Ishikawa (cell line): ENCODE data around the gene CIT.

ENCODE experiments used
- CEBPB ChIP-seq: IDR thresholded peaks from 2 replicates; pipeline ENCODE4 v1.6.1; 2012
- CREB1 ChIP-seq: IDR thresholded peaks from 2 replicates; pipeline ENCODE4 v1.6.1; 2012; ENCODE audit warnings: low read depth
- EGR1 ChIP-seq: IDR thresholded peaks from 2 replicates; pipeline ENCODE4 v1.6.1; 2012
- EP300 ChIP-seq: IDR thresholded peaks from 2 replicates; pipeline ENCODE4 v1.6.1; 2012; ENCODE audit warnings: borderline replicate concordance
- FOXM1 ChIP-seq: IDR thresholded peaks from 2 replicates; pipeline ENCODE4 v1.6.1; 2012; ENCODE audit warnings: low read depth, borderline replicate concordance
- MAX ChIP-seq: IDR thresholded peaks from 2 replicates; pipeline ENCODE4 v1.6.1; 2012
- NFIC ChIP-seq: IDR thresholded peaks from 2 replicates; pipeline ENCODE4 v1.6.1; 2012
- RAD21 ChIP-seq: IDR thresholded peaks from 2 replicates; pipeline ENCODE4 v1.6.1; 2012; ENCODE audit warnings: low read depth
- REST ChIP-seq: IDR thresholded peaks from 2 replicates; pipeline ENCODE4 v1.6.1; 2012; ENCODE audit warnings: low read depth, mild to moderate bottlenecking
- TAF1 ChIP-seq: IDR thresholded peaks from 2 replicates; pipeline ENCODE4 v1.6.1; 2012; ENCODE audit warnings: low read depth, mild to moderate bottlenecking
- TCF12 ChIP-seq: IDR thresholded peaks from 2 replicates; pipeline ENCODE4 v1.6.1; 2012; ENCODE audit warnings: low read depth
- TEAD4 ChIP-seq: IDR thresholded peaks from 2 replicates; pipeline ENCODE4 v1.6.1; 2012
- USF1 ChIP-seq: IDR thresholded peaks from 2 replicates; pipeline ENCODE4 v1.6.1; 2012
- YY1 ChIP-seq: IDR thresholded peaks from 2 replicates; pipeline ENCODE4 v1.6.1; 2012; ENCODE audit warnings: low read depth
- ZBTB7A ChIP-seq: IDR thresholded peaks from 2 replicates; pipeline ENCODE4 v1.6.1; 2012; ENCODE audit warnings: low read depth

Gene CIT

GRCh38 chr12:119649202-119649808 lies 227.8 kb downstream of the CIT start:
- TF ChIP-seq NFIC (no peak), TEAD4 (peak; percentile 38; the same call in 1 of the 2 replicates), RAD21 (peak; percentile 69), YY1 (no peak)

- TF ChIP-seq NFIC (no peak), YY1 (no peak), CREB1 (no peak), TCF12 (no peak), TEAD4 (no peak), EGR1 (no peak), TAF1 (no peak), FOXM1 (no peak), RAD21 (no peak), CEBPB (no peak), USF1 (no peak), MAX (no peak), ZBTB7A (no peak), EP300 (no peak), REST (no peak)
Measured at GRCh38 chr12:119645535-119646059, 231.5 kb downstream of the CIT start.

- no peak for TF ChIP-seq TAF1
- TF ChIP-seq TCF12 = no peak
- TF ChIP-seq NFIC = no peak
- no peak for TF ChIP-seq MAX
- TF ChIP-seq CREB1 = no peak
- no peak for TF ChIP-seq TEAD4
- TF ChIP-seq USF1 = no peak
- TF ChIP-seq REST = no peak
Measured at GRCh38 chr12:119644930-119645329, 232.2 kb downstream of the CIT start.

GRCh38 chr12:119642986-119643385 lies 234.1 kb downstream of the CIT start:
- TF ChIP-seq MAX (no peak), USF1 (no peak), TEAD4 (no peak), TCF12 (no peak), RAD21 (no peak), CREB1 (no peak)
